GM18498 (cell line): Measurements from ENCODE around the gene DLX2.

ENCODE experiments used
- ATAC-seq: cut with Tn5 transposase; IDR thresholded peaks from one replicate; pipeline ENCODE4 v1.9.1; 2021; ENCODE audit warnings: mild to moderate bottlenecking, moderate library complexity; ENCODE audit not compliant: unreplicated experiment

Gene DLX2

GRCh38 chr2:172094294-172095145 is 8.2 kb downstream of the DLX2 start:
- no peak for ATAC-seq

GRCh38 chr2:172093416-172094293 is 9.0 kb downstream of the DLX2 start:
- no peak for ATAC-seq

GRCh38 chr2:172092716-172093415 is 9.8 kb downstream of the DLX2 start:
- no peak for ATAC-seq

- ATAC-seq = no peak
Observed at GRCh38 chr2:172091761-172092566, 10.7 kb downstream of the DLX2 start.

GRCh38 chr2:172091000-172091641 is 11.6 kb downstream of the DLX2 start:
- ATAC-seq = no peak

- no peak for ATAC-seq
Observed at GRCh38 chr2:172090044-172090961, 12.4 kb downstream of the DLX2 start.

GRCh38 chr2:172089633-172090032 is 13.1 kb downstream of the DLX2 start:
- ATAC-seq = no peak

- no peak for ATAC-seq
Observed at GRCh38 chr2:172089005-172089504, 13.6 kb downstream of the DLX2 start.

- no peak for ATAC-seq
Observed at GRCh38 chr2:172088245-172089004, 14.3 kb downstream of the DLX2 start.

GRCh38 chr2:172087780-172088244 is 14.9 kb downstream of the DLX2 start:
- ATAC-seq = no peak

GRCh38 chr2:172087207-172087779 is 15.4 kb downstream of the DLX2 start:
- ATAC-seq = no peak

- ATAC-seq = peak; percentile 31
Observed at GRCh38 chr2:172086241-172087206, 16.2 kb downstream of the DLX2 start.

- peak; percentile 20 for ATAC-seq
Observed at GRCh38 chr2:172085460-172086159, 17.1 kb downstream of the DLX2 start, which contains the start of gene DLX1. TSS of gene DLX1 (plus strand) at chr2:172085507. CDS start at chr2:172085678, 171 bp downstream.

GRCh38 chr2:172084645-172085459 is 17.8 kb downstream of the DLX2 start:
- peak; percentile 87 for ATAC-seq

- no peak for ATAC-seq
Observed at GRCh38 chr2:172084395-172084644, 18.4 kb downstream of the DLX2 start.
